H1 (cell line): Measurements from ENCODE around the gene FAM161A.
"Not testable (repeated sequence)": the region's sequence is repeated elsewhere in the genome, so short reads cannot be mapped to it uniquely, and the experiment has no call there.

Source experiments
- SP2 ChIP-seq: IDR thresholded peaks from 2 replicates; pipeline ENCODE4 v1.6.1; 2012; ENCODE audit warnings: mild to moderate bottlenecking, low read length, inconsistent platforms
- TF ChIP-seq, protein P1 (sequence below), 3 experiments: IDR thresholded peaks; 1 replicate in 2 of 3; 2 replicates in 1 of 3; pipeline versions ENCODE4 v1.5.1 to v1.6.1; 2011; ENCODE audit warnings: low read length in 3 of 3, mild to moderate bottlenecking in 3 of 3, inconsistent platforms in 2 of 3, low read depth in 1 of 3, moderate library complexity in 1 of 3; ENCODE audit not compliant: insufficient read depth in 1 of 3; ENCODE audit errors: control extremely low read depth in 1 of 3

DNA sequence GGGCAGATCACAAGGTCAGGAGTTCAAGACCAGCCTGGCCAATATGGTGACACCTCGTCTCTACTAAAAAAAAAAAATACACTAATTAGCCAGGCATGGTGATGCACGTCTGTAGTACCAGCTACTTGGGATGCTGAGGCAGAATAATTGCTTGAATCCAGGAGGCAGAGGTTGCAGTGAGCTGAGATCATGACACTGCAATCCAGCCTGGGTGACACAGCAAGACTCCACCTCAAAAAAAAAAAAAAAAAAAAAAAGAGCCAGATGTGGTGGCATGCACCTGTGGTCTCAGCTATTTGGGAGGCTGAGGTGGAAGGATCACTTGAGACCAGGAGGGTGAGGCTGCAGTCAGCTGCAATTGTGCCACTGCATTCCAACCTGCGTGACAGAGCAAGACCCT is 40.5 kb downstream of the FAM161A start:
- TF ChIP-seq SP2: not testable (repeated sequence)
- TF ChIP-seq, protein P1, sequence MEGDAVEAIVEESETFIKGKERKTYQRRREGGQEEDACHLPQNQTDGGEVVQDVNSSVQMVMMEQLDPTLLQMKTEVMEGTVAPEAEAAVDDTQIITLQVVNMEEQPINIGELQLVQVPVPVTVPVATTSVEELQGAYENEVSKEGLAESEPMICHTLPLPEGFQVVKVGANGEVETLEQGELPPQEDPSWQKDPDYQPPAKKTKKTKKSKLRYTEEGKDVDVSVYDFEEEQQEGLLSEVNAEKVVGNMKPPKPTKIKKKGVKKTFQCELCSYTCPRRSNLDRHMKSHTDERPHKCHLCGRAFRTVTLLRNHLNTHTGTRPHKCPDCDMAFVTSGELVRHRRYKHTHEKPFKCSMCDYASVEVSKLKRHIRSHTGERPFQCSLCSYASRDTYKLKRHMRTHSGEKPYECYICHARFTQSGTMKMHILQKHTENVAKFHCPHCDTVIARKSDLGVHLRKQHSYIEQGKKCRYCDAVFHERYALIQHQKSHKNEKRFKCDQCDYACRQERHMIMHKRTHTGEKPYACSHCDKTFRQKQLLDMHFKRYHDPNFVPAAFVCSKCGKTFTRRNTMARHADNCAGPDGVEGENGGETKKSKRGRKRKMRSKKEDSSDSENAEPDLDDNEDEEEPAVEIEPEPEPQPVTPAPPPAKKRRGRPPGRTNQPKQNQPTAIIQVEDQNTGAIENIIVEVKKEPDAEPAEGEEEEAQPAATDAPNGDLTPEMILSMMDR (IDR thresholded peaks at IDR 0.05; ENCODE audit: control extremely low read depth in 1 of 3, insufficient read depth in 1 of 3, low read depth in 1 of 3, low read length in 3 of 3): not testable (repeated sequence)
